OCI-LY3 (cell line): Measurements from ENCODE around the gene SERPINF2.
A peak's percentile ranks its signal among the peaks of the same experiment; 100 is the strongest.

Experiments
- H2AFZ ChIP-seq: fragments of 200-600, 300-600 bp; shearing (Covaris generic); 2 replicates; pipeline ENCODE4 v1.6.0; 2014; ENCODE audit warnings: antibody characterized with exemption, low read depth, low read length
- H3K27ac ChIP-seq: fragments of 200-600, 300-600 bp; sonication (generic); 2 replicates; pipeline ENCODE4 v1.5.1; 2014; ENCODE audit warnings: mild to moderate bottlenecking, low read length, moderate library complexity, mixed read lengths
- H3K27me3 ChIP-seq: fragments of 200-600, 300-600 bp; sonication (generic); 2 replicates; pipeline ENCODE4 v1.6.1; 2014; ENCODE audit warnings: low read depth, low read length, mixed read lengths
- H3K36me3 ChIP-seq: fragments of 200-600, 300-600 bp; sonication (generic); replicated peaks from 2 replicates; pipeline ENCODE3; 2014; ENCODE audit warnings: low read depth, low read length, mixed read lengths
- H3K4me1 ChIP-seq: fragments of 300-600, 200-600 bp; sonication (generic); 2 replicates; pipeline ENCODE4 v1.6.1; 2014; ENCODE audit warnings: low read length, mixed read lengths
- H3K4me2 ChIP-seq: fragments of 200-600, 300-600 bp; sonication (generic); 2 replicates; pipeline ENCODE4 v1.6.1; 2014; ENCODE audit warnings: low read length, mixed read lengths
- H3K4me3 ChIP-seq: fragments of 300-600, 200-600 bp; sonication (generic); 2 replicates; pipeline ENCODE4 v1.5.1; 2014; ENCODE audit warnings: antibody characterized with exemption, mild to moderate bottlenecking, low read length, moderate library complexity
- H3K79me2 ChIP-seq: fragments of 300-600, 200-600 bp; shearing (Covaris generic); 2 replicates; pipeline ENCODE4 v1.6.1; 2014; ENCODE audit warnings: mild to moderate bottlenecking, low read length, mixed read lengths
- H3K9ac ChIP-seq: fragments of 300-600, 200-600 bp; shearing (Covaris generic); 2 replicates; pipeline ENCODE4 v1.6.0; 2014; ENCODE audit warnings: mild to moderate bottlenecking, low read length, moderate library complexity
- H3K9me3 ChIP-seq: fragments of 200-600, 300-600 bp; shearing (Covaris generic); 2 replicates; pipeline ENCODE4 v1.6.1; 2014; ENCODE audit warnings: low read length, mixed read lengths; ENCODE audit not compliant: insufficient read depth
- H4K20me1 ChIP-seq: fragments of 200-600, 300-600 bp; sonication (generic); 2 replicates; pipeline ENCODE4 v1.6.1; 2016; ENCODE audit warnings: low read length, mixed read lengths; ENCODE audit not compliant: insufficient read depth
- CTCF ChIP-seq: fragments of 200-600, 300-600 bp; sonication (generic); IDR thresholded peaks from 2 replicates; pipeline ENCODE4 v1.5.1; 2014; ENCODE audit warnings: antibody characterized with exemption, low read length, low read depth
- EZH2phosphoT487 ChIP-seq: fragments of 200-600 bp; shearing (Covaris generic); IDR thresholded peaks from 2 replicates; pipeline ENCODE4 v1.6.1; 2018; ENCODE audit warnings: antibody characterized with exemption, mixed run types, low read depth

The SERPINF2 gene

GRCh38 chr17:1712271-1712670 is 30.4 kb upstream of the SERPINF2 start:
- Histone ChIP-seq H4K20me1 (no peaks in the 10 kb centered on the region), H3K36me3 (no peaks in the 10 kb centered on the region), H3K79me2 (no peaks in the 10 kb centered on the region), H3K27me3 (no peaks in the 10 kb centered on the region), H3K9ac (no peak overlapping the region), H3K4me2 (no peak overlapping the region), H3K9me3 (no peaks in the 10 kb centered on the region), H3K4me3 (no peak overlapping the region), H2AFZ (no peak overlapping the region), H3K4me1 (0 out of 2 replicates have a peak, but pooled peaks cover 3% of the 10 kb centered on the region), H3K27ac (no peak overlapping the region)
- TF ChIP-seq CTCF (no peak), EZH2phosphoT487 (no peak)

- Histone ChIP-seq H4K20me1 (no peaks in the 10 kb centered on the region), H3K36me3 (no peaks in the 10 kb centered on the region), H3K27ac (no peak overlapping the region), H3K27me3 (no peaks in the 10 kb centered on the region), H3K4me3 (no peak overlapping the region), H2AFZ (no peak overlapping the region), H3K79me2 (no peaks in the 10 kb centered on the region), H3K4me1 (peaks cover 5% of the 10 kb centered on the region), H3K9me3 (no peaks in the 10 kb centered on the region), H3K9ac (no peak overlapping the region), H3K4me2 (no peak overlapping the region)
- TF ChIP-seq CTCF (no peak), EZH2phosphoT487 (no peak)
Measured at GRCh38 chr17:1713160-1713877, 29.4 kb upstream of the SERPINF2 start.

- Histone ChIP-seq H3K4me3 (no peak overlapping the region), H3K4me2 (no peak overlapping the region), H2AFZ (no peak overlapping the region), H3K9ac (no peak overlapping the region), H3K79me2 (no peaks in the 10 kb centered on the region), H3K4me1 (peaks cover 7% of the 10 kb centered on the region), H3K36me3 (no peaks in the 10 kb centered on the region), H4K20me1 (no peaks in the 10 kb centered on the region), H3K27me3 (no peaks in the 10 kb centered on the region), H3K27ac (no peak overlapping the region), H3K9me3 (no peaks in the 10 kb centered on the region)
- peak; percentile 36 for TF ChIP-seq CTCF
- no peak for TF ChIP-seq EZH2phosphoT487
Measured at GRCh38 chr17:1713878-1714426, 28.7 kb upstream of the SERPINF2 start.

GRCh38 chr17:1714427-1714979 is 28.2 kb upstream of the SERPINF2 start:
- Histone ChIP-seq H3K4me3 (no peak overlapping the region), H3K79me2 (no peaks in the 10 kb centered on the region), H4K20me1 (no peaks in the 10 kb centered on the region), H3K9me3 (no peaks in the 10 kb centered on the region), H3K36me3 (no peaks in the 10 kb centered on the region), H3K4me2 (no peak overlapping the region), H2AFZ (no peak overlapping the region), H3K27me3 (no peaks in the 10 kb centered on the region), H3K9ac (no peak overlapping the region), H3K27ac (no peak overlapping the region), H3K4me1 (peaks cover 7% of the 10 kb centered on the region)
- TF ChIP-seq CTCF: no peak
- no peak for TF ChIP-seq EZH2phosphoT487
